ENCODE results near the gene RHOB. TPM values are rescaled to one million over a fixed set of nuclear protein-coding genes. Genes with fewer than 3 reads are reported as not detected.

The RHOB gene
- total RNA-seq, 1 donor from 2014 or later = 2.8 TPM

GRCh38 chr2:20473128-20473527 is 26.3 kb downstream of the RHOB start:
- intact Hi-C loops (cut with micrococcal nuclease) = no loop called here

- intact Hi-C loops (cut with micrococcal nuclease) = no loop called here
Observed at GRCh38 chr2:20474757-20475566, 28.1 kb downstream of the RHOB start.

GRCh38 chr2:20475567-20475952 is 28.7 kb downstream of the RHOB start:
- intact Hi-C loops (cut with micrococcal nuclease) = no loop called here

GRCh38 chr2:20476481-20476880 is 29.6 kb downstream of the RHOB start:
- intact Hi-C loops (cut with micrococcal nuclease) = no loop called here

GRCh38 chr2:20476950-20477349 is 30.1 kb downstream of the RHOB start:
- intact Hi-C loops (cut with micrococcal nuclease) = no loop called here

GRCh38 chr2:20478961-20479360 is 32.1 kb downstream of the RHOB start:
- intact Hi-C loops (cut with micrococcal nuclease) = no loop called here

GRCh38 chr2:20479835-20480234 is 33.0 kb downstream of the RHOB start:
- intact Hi-C loops (cut with micrococcal nuclease) = no loop called here

GRCh38 chr2:20480913-20481312 is 34.0 kb downstream of the RHOB start:
- intact Hi-C loops (cut with micrococcal nuclease) = no loop called here

- intact Hi-C loops (cut with micrococcal nuclease) = no loop called here
Observed at GRCh38 chr2:20481798-20482405, 35.0 kb downstream of the RHOB start.

GRCh38 chr2:20482725-20483124 is 35.9 kb downstream of the RHOB start:
- intact Hi-C loops (cut with micrococcal nuclease) = no loop called here

GRCh38 chr2:20483194-20483895 is 36.5 kb downstream of the RHOB start:
- intact Hi-C loops (cut with micrococcal nuclease) = no loop called here

- intact Hi-C loops (cut with micrococcal nuclease) = no loop called here
Observed at GRCh38 chr2:20484034-20484617, 37.3 kb downstream of the RHOB start.

- intact Hi-C loops (cut with micrococcal nuclease) = no loop called here
Observed at GRCh38 chr2:20484810-20485611, 38.1 kb downstream of the RHOB start.

GRCh38 chr2:20485612-20486388 is 38.9 kb downstream of the RHOB start:
- intact Hi-C loops (cut with micrococcal nuclease) = no loop called here

GRCh38 chr2:20486571-20486970 is 39.7 kb downstream of the RHOB start:
- intact Hi-C loops (cut with micrococcal nuclease) = no loop called here

GRCh38 chr2:20487030-20487391 is 40.1 kb downstream of the RHOB start:
- intact Hi-C loops (cut with micrococcal nuclease) = no loop called here

- intact Hi-C loops (cut with micrococcal nuclease) = no loop called here
Observed at GRCh38 chr2:20487392-20488174, 40.7 kb downstream of the RHOB start.

- intact Hi-C loops (cut with micrococcal nuclease) = no loop called here
Observed at GRCh38 chr2:20488201-20488641, 41.3 kb downstream of the RHOB start.

GRCh38 chr2:20488782-20489181 is 41.9 kb downstream of the RHOB start:
- intact Hi-C loops (cut with micrococcal nuclease) = no loop called here

All from T-helper 2 cell treated with Interferon-gamma antibody and Interleukin-4, amounts not matched to agents 100 ng/mL and 5 ng/mL, for 36 hours (primary cell).